ENCODE measurements around the gene MKNK1. TPM values are rescaled to one million over a fixed set of nuclear protein-coding genes. Genes with fewer than 3 reads are reported as not detected.

The MKNK1 gene
- polyA plus RNA-seq, 1 of the 3 experiments (the other 2 are of a cell fraction): 28.2 TPM

GRCh38 chr1:46519209-46519608, 84.9 kb downstream of the MKNK1 start:
- no peak overlapping the region for H3K9ac ChIP-seq
- no peaks in the 10 kb centered on the region for H3K27me3 ChIP-seq (ENCODE audit: insufficient read depth)
- no peaks in the 10 kb centered on the region for H3K9me2 ChIP-seq
- H3K27ac ChIP-seq (ENCODE audit: low read depth in 2 of 2, low read length in 1 of 2): no peak overlapping the region
- no peak for DNase-seq
- H3K36me3 ChIP-seq (replicated peaks in 1 of 2; ENCODE audit: control insufficient read depth in 1 of 2, insufficient read depth in 2 of 2, low read length in 1 of 2): no peaks in the 10 kb centered on the region
- H3F3A ChIP-seq (replicated peaks; ENCODE audit: insufficient read depth): peaks cover 27% of the 10 kb centered on the region
- ChIA-PET CTCF (interaction anchor here (0.9 to 5.9 kb wide), 7 partner anchors 9 to 77 kb away, joined by 3 to 38 read pairs (median 6); no protein-coding TSS in a partner anchor), POLR2A (no interaction called here)
- H3K79me2 ChIP-seq (ENCODE audit: insufficient read depth): no peaks in the 10 kb centered on the region
- no peaks in the 10 kb centered on the region for H3K9me3 ChIP-seq
- WGBS (ENCODE audit: low lambda C conversion rate): 62% methylated on average over 4 of the region's 4 CpGs
- 0 out of 2 replicates have a peak overlapping the region, but pooled peaks have one; percentile 62 for H3K4me2 ChIP-seq
- H2AFZ ChIP-seq (ENCODE audit: low read depth): no peak overlapping the region
- H3K4me1 ChIP-seq (ENCODE audit: control insufficient read depth in 1 of 2, insufficient read depth in 2 of 2, low read depth in 1 of 2, low read length in 1 of 2): peaks cover 12 to 39% of the 10 kb centered on the region in 2 experiments; a peak in 3 of 4 replicates
- no peaks in the 10 kb centered on the region for H4K20me1 ChIP-seq (ENCODE audit: insufficient read depth)
- no peak overlapping the region for H3K4me3 ChIP-seq (ENCODE audit: low read depth in 2 of 2, low read length in 1 of 2)
- no peak for TF ChIP-seq RFX5 (IDR thresholded peaks at IDR 0.05; ENCODE audit: low read length)
- TF ChIP-seq ZBTB33 (IDR thresholded peaks at IDR 0.05; ENCODE audit: borderline replicate concordance, low read depth): no peak
- TF ChIP-seq TAF1 (IDR thresholded peaks at IDR 0.05; ENCODE audit: borderline replicate concordance, low read depth, low read length): no peak
- TF ChIP-seq TCF12 (IDR thresholded peaks at IDR 0.05): no peak
- no peak for TF ChIP-seq USF2 (IDR thresholded peaks at IDR 0.05; ENCODE audit: borderline replicate concordance, low read depth, low read length)
- no peak for TF ChIP-seq NRF1 (IDR thresholded peaks at IDR 0.05; ENCODE audit: low read depth, low read length)
- TF ChIP-seq NFIC (IDR thresholded peaks at IDR 0.05; ENCODE audit: borderline replicate concordance): no peak
- no peak for TF ChIP-seq YY1 (IDR thresholded peaks at IDR 0.05; ENCODE audit: low read depth)
- no peak for TF ChIP-seq JUND (IDR thresholded peaks at IDR 0.05)
- no peak for TF ChIP-seq RXRA (IDR thresholded peaks at IDR 0.05; ENCODE audit: borderline replicate concordance, low read depth)
- TF ChIP-seq USF1 (IDR thresholded peaks at IDR 0.05; ENCODE audit: borderline replicate concordance, low read depth): no peak
- no peak for TF ChIP-seq FOSL2 (IDR thresholded peaks at IDR 0.05; ENCODE audit: borderline replicate concordance, low read depth)
- TF ChIP-seq IRF3 (IDR thresholded peaks at IDR 0.05; ENCODE audit: low read depth, low read length): no peak

Data from SK-N-SH (cell line).